VCaP (cell line): Measurements from ENCODE around the gene SSNA1.

Experiments used
- H3K27ac ChIP-seq: fragments of 450-650 bp; 2 replicates; pipeline ENCODE4 v1.5.1; 2017
- TF ChIP-seq, protein P1 (sequence below): fragments of 450-650 bp; conservative IDR thresholded peaks from 2 replicates; pipeline ENCODE4 v1.5.1; 2017; ENCODE audit warnings: mild to moderate bottlenecking, moderate library complexity

The SSNA1 gene

DNA sequence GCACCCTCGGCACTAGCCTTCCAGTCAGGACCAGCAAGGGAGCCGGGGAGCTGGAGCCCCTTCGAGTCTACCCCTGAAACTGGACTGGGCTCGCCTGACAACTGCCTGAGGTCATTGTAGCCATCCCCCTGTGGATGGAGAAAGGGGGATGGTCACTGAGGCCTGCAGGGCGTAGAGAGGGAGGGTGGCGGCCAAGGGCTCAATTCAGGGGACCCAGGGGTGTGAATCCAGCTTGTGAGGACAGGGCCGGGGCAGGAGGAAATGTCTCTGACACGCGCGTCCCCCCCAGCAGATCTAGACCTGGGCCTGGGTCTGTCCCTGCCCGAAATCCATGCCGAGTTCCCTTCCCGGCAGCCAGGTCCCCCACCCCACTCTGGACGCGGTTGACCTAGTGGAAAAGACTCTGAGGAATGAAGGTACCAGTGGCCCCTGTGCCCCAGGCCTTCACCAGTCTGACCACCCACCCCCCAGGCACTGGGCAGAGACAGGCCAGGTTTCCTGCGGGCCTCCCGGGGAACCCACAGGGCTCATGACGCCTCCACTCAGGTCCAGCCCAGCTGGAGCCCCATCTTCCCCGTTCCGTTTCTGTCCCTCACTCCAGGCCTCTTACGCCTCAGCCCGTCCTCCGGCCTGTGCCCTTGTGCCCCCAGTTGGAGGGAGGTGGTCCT, 43.0 kb downstream of the SSNA1 start:
- TF ChIP-seq, protein P1, sequence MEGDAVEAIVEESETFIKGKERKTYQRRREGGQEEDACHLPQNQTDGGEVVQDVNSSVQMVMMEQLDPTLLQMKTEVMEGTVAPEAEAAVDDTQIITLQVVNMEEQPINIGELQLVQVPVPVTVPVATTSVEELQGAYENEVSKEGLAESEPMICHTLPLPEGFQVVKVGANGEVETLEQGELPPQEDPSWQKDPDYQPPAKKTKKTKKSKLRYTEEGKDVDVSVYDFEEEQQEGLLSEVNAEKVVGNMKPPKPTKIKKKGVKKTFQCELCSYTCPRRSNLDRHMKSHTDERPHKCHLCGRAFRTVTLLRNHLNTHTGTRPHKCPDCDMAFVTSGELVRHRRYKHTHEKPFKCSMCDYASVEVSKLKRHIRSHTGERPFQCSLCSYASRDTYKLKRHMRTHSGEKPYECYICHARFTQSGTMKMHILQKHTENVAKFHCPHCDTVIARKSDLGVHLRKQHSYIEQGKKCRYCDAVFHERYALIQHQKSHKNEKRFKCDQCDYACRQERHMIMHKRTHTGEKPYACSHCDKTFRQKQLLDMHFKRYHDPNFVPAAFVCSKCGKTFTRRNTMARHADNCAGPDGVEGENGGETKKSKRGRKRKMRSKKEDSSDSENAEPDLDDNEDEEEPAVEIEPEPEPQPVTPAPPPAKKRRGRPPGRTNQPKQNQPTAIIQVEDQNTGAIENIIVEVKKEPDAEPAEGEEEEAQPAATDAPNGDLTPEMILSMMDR: no peak
- no peak overlapping the region for H3K27ac ChIP-seq

DNA sequence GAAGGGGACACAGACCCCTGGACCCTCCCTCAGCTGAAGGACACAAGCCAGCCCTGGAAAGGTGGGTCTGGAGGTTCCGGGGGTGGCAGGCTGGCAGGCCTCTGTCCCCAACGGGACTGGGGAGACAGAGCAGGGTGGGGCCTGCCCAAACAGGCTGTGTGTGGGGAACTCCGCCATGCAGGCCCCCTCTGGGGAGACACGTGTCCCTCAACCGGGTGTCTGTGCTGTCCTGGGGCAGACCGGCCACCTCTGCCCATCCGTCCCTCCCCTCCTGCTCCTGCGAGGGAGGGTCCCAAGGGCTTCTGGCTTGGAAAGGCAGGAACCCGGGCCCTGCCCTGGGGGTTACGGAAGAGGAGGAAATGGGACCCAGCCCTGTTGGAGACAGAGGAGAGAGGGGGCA, 43.6 kb downstream of the SSNA1 start:
- no peak overlapping the region for H3K27ac ChIP-seq
- TF ChIP-seq, protein P1: no peak

DNA sequence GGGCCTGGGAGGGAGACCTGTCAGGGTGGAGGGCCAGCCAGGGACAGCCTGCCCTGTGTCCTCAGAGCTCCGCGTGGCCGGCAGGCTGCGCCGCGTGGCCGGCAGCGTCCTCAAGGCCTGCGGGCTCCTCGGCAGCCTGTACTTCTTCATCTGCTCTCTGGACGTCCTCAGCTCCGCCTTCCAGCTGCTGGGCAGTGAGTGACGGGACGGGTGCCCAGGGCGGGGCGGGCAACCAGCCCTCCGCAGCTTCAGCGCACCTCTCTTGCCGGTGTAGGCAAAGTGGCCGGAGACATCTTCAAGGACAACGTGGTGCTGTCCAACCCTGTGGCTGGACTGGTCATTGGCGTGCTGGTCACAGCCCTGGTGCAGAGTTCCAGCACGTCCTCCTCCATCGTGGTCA, 44.0 kb downstream of the SSNA1 start:
- H3K27ac ChIP-seq: no peak overlapping the region
- TF ChIP-seq, protein P1: no peak

DNA sequence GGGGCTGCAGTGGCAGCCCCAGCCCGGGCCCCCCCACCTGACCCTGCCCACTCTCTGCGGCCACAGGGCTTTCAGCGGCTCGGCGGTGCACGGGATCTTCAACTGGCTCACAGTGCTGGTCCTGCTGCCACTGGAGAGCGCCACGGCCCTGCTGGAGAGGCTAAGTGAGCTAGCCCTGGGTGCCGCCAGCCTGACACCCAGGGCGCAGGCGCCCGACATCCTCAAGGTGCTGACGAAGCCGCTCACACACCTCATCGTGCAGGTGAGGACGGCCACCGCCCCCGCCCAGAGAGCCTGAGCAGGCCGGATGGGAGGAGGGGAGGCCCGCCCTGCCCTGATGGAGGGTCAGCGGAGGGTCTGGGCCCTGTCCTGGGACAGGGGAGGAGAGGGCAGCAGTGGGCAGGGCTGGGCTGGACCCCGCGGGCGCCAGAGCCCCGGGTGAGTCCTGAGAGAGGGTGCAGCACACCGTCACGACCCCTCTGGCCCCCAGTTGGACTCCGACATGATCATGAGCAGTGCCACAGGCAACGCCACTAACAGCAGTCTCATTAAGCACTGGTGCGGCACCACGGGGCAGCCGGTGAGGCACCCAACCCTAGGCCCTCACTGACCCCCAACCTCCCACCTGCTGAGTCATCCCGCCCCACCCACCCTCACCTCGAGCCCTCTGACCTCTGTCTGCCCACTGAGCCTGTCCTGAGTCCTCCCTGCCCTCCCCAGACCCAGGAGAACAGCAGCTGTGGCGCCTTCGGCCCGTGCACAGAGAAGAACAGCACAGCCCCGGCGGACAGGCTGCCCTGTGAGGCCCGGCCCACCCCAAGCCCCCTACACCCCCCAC, 44.9 kb downstream of the SSNA1 start:
- no peak overlapping the region for H3K27ac ChIP-seq
- TF ChIP-seq, protein P1: no peak

DNA sequence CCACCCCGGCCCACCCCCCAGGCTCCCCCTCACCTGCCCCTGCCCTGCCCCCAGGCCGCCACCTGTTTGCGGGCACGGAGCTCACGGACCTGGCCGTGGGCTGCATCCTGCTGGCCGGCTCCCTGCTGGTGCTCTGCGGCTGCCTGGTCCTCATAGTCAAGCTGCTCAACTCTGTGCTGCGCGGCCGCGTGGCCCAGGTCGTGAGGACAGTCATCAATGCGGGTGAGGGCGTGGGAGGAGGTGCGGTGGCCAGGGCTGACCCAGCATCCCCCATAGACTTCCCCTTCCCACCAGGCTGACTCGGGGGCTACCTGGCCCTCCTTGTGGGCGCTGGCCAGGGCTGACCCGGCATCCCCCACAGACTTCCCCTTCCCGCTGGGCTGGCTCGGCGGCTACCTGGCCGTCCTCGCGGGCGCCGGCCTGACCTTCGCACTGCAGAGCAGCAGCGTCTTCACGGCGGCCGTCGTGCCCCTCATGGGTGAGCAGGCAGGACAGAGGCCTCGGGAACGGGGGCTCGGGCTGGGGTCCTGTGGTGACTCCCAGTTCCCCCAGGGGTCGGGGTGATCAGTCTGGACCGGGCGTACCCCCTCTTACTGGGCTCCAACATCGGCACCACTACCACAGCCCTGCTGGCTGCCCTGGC, 45.7 kb downstream of the SSNA1 start:
- no peak overlapping the region for H3K27ac ChIP-seq
- TF ChIP-seq, protein P1: no peak

DNA sequence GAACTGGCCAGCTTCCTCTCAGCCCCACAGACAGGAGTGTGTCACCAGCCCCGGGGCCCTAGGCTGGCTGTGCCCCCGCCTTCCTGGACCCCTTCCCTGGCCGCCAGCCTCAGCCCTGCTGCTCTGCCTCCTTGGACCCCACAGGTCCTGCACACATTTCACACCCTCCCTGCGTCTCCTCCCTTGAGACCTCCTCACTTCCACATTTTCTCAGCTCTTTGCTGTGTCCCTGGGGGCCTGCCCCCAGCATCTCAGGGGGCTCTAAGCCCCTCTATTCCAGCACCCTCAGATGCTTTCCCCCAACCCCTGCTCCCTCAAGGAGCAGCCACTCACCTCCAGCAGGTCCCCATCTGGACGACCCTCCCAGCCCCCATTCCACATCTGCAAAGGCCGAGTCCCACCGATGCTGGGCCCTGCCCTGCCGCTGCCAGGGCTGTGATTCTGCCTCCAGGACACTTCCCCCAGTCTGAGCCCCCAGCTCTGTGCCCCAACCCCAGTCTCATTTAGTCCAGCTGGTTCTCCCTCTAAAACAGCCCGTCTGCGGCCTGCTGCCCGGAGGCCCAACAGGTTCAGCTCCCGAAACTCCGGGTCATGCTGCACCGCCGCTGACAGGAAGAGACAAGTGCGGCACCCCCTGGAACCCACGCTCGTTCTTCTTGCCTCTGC, 46.4 kb downstream of the SSNA1 start:
- TF ChIP-seq, protein P1: no peak
- H3K27ac ChIP-seq: no peak overlapping the region
